ELR (cell line): Measurements from ENCODE around the gene RAVER1.

Experiments
- DNase-seq: peaks from one replicate; pipeline ENCODE4 v3.0.0-alpha.2; 2015; ENCODE audit warnings: low read depth

RAVER1 gene

DNA sequence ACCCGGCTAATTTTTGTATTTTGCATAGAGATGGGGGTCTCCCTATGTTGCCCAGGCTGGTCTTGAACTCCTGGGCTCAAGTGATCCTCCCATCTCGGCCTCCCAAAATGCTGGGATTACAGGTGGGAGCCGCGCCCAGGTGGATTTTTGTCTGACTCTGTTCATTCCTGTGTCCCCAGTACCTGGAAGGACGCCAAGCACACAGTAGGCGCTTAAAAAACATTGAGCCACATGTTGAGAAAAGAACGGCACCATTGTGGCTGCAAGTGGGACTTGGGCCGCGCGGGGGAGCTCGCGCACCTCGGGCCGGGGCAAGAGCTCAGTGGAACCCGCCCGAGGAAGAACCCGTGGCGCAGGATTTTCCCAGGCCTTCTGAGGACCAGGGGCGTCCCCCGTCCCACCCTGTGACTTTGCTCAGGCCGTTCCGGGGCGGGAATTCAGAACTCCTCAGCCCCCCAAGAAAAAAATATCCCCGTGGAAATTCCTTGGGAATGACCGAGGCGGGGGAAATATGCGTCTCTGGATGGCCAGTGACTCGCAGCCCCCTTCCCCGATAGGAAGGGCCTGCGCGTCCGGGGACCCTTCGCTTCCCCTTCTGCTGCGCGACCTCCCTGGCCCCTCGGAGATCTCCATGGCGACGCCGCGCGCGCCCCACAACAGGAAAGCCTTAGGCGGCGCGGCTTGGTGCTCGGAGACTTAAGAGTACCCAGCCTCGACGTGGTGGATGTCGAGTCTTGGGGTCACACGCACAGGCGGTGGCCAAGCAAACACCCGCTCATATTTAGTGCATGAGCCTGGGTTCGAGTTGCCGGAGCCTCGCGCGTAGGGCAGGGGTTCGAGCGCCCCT is 63.8 kb downstream of the RAVER1 start:
- peak; percentile 87 for DNase-seq

DNA sequence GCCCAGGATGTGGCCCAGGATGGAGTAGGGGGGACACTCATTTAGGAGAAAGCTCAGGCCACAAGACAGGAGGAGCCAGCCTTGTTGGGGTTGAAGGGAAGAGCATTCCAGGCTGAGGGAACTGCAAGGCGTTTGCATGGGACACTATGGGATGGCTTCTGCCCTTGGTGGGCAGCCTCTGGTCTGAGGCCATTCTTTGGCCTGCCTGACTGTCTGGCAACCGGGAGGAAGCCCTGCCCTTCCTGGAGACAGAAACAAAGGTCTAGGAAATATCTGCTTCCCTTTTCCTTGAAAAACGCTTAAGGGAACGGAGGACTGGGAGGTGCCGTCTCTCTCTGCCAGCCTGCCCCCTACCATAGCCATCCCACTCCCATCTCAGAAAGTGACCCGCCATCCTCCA is 65.3 kb downstream of the RAVER1 start:
- no peak for DNase-seq

DNA sequence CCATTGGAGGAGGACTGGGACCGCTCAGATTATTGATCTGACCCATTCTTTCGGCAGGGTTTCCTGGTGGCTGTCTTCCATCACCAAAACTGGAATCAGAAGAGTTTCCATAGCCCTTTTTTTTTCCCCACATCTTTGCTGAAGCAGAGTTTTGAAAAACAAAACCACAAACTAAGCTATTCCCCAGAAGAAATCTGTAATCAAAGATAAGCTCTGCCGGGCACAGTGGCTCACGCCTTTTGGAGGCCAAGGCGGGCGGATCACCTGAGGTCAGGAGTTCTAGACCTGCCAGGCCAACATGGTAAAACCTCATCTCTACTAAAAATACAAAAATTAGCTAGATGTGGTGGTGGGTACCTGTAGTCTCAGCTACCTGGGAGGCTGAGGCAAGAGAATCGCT is 66.6 kb downstream of the RAVER1 start:
- no peak for DNase-seq
